GM13976 (cell line): ENCODE measurements around the gene SLC22A5.

ENCODE experiments used
- DNase-seq: peaks from one replicate; pipeline ENCODE4 v3.0.0; 2012; ENCODE audit warnings: low spot score
- in situ Hi-C: fragments of 300-500 bp; cut with MboI; formaldehyde crosslinking; loops from one replicate; pipeline ENCODE4 v1.12.0; 2022; ENCODE audit warnings: low sequenced_read_pairs, mixed read lengths, inconsistent platforms; ENCODE audit not compliant: unreplicated experiment
- TF ChIP-seq, protein P1 (sequence below): IDR thresholded peaks from 2 replicates; pipeline ENCODE4 v1.5.1; 2012; ENCODE audit warnings: borderline replicate concordance, mild to moderate bottlenecking; ENCODE audit not compliant: insufficient read depth; ENCODE audit errors: extremely low read depth, missing control alignments, control extremely low read depth

SLC22A5 gene

DNA sequence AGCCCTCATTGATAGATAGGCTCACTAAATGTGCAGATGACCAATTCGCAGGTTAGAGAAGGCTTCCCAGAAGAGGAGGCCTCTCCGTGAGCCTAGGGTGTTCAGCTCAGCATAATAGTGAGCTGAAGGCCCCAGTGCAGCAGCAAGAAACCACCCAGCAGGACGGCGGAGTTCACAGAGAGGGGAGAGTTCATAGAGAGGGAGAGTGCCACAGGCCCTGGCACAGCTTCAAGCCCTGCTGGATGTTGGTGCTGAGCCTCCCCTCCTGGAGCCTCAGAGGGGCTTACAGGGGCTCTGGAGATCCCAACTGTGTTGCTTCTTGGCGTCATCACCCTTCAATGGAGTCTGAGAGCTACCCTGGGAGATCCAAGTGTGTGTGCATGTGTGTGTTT is 2.1 kb downstream of the SLC22A5 start:
- TF ChIP-seq, protein P1, sequence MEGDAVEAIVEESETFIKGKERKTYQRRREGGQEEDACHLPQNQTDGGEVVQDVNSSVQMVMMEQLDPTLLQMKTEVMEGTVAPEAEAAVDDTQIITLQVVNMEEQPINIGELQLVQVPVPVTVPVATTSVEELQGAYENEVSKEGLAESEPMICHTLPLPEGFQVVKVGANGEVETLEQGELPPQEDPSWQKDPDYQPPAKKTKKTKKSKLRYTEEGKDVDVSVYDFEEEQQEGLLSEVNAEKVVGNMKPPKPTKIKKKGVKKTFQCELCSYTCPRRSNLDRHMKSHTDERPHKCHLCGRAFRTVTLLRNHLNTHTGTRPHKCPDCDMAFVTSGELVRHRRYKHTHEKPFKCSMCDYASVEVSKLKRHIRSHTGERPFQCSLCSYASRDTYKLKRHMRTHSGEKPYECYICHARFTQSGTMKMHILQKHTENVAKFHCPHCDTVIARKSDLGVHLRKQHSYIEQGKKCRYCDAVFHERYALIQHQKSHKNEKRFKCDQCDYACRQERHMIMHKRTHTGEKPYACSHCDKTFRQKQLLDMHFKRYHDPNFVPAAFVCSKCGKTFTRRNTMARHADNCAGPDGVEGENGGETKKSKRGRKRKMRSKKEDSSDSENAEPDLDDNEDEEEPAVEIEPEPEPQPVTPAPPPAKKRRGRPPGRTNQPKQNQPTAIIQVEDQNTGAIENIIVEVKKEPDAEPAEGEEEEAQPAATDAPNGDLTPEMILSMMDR, result no peak
- in situ Hi-C loops, result no loop called here
- DNase-seq, result no peak

DNA sequence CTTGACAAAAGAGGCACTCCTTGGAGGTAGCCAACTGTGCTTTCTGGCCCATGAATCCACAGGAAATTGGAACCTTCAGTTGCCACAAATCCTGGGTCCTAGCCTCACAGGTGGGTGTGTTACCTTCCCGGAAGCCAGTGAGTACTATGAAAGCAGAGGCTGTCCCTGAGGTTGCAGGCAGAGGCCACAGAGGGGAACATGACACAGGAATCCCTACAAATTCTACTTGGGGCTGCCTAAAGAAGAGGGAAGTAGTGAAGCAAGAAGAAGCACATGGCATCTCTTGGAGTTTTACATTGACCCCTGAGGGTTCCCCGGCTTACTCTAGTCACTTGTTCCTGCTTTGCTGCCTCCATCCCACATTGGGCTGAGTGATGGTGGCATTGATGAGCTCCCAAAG is 2.6 kb downstream of the SLC22A5 start:
- no peak for DNase-seq
- in situ Hi-C loops, result no loop called here

DNA sequence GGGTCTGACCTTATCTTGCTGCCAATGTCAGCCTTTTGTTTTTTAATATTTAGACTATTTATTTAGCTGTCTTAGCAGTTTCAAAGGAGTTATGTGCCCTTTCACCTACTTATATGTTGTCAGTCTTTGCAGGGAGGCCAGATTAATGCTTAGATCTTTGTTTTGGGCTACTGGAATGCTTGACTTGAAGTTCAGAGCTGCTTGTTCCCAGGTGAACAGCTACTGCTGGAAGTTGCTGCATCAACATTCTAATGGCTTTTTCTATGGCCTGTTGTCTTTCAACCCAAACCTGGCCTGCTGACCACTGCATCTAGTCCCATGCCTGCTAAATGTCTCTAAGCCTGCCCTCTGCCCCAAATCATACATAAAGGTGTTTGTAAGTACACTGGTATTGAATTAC is 3.0 kb downstream of the SLC22A5 start:
- TF ChIP-seq, protein P1, result no peak
- in situ Hi-C loops, result no loop called here
- DNase-seq, result no peak

More for the DNA sequence above, 2.6 kb downstream of the SLC22A5 start:
- TF ChIP-seq, protein P1, result no peak

DNA sequence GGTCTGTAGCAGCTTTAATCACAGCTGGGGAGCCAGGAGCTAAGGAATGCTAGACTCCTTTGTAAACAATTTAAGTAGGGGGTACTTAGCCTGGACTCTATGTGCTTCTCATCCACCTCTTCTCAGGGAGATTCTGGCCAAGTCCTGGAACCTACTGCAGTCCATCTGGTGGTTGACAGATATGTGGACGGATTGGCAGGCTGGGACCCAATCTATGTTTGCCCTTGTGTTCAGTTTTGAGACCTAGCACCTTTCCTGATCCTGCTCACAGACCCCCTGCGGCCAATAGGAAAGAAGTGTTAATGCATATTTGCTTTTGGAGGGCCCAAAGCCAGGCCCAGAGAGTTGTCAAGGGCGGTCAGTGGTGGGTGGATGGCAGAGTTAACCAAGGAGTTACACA is 6.4 kb downstream of the SLC22A5 start:
- DNase-seq, result no peak
- TF ChIP-seq, protein P1, result no peak
- in situ Hi-C loops, result no loop called here

DNA sequence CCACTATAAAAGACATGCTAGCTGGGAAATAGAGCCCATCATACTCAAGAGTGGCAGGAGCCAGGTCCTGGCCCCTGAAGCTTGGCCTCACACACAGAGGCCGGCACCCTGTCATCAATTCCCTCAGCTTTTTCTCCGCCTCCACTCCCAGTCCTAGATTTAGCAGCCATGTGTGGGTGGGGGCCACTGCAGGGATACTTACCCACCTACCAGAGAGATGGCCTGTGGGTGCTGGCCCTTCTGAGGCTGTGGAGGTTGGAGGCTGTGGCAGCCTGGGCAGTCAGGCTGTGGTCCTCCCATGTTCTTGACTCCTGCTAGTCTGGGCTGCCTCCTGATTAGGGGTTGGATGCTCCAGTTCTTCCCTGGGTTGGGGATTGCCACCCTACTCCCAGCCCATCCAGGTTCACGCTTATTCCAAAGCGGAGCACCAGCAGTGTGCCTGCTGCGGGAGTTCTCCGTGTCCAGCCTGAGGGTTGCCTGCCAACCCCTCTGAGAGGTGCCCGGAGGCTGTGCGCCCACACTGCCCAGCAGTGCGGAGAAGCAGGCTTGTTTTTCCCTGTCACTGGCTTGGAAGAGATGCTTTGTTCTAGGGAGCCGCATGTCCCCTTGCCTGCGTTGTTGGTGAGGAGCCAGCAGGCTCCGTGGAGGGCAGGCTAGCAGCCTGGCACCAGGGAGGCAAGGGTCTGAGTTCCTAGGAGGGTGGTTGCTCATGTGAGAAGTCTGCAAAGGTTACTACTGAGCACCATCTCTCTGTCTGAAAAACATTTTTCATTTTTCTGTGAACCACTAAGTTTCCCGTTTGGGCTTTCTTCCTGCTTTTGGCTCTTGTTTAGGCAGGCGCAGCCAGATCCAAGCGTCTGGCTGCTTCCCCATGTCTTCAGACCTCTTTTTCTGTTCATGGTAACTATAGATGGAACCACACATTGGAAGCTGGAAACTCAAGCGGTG is 7.5 kb downstream of the SLC22A5 start:
- in situ Hi-C loops, result no loop called here
- DNase-seq, result no peak
- TF ChIP-seq, protein P1, result no peak

DNA sequence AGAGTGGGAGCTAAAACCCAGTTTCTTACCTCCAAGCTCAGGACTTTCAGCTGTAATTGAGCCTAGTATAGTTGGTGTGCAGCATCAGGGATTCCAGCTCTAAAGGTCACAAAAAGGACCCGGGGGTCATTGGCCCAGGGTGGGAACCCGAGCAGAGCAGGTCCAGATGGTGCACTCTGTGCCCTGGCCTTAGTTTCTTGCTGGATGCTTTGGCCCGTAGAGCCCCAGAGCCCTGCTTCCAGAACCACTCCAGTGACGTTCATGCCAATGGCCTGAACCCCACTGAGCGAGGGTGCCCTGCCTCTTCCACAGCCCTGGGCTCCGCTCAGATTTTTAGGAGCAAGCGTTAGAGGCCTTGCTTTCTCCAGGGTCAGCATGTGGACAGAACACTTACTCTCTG is 8.2 kb downstream of the SLC22A5 start:
- TF ChIP-seq, protein P1, result no peak
- DNase-seq, result no peak
- in situ Hi-C loops, result no loop called here
